HAP-1 (cell line): ENCODE measurements around the gene LMBR1.

Source experiments
- DNase-seq, 2 experiments: peaks; one replicate each; pipeline ENCODE4 v3.0.0-alpha.2; 2016 to 2020; ENCODE audit warnings: low spot score in 2 of 2
- H3K27me3 ChIP-seq: fragments of 250-450 bp; sonication (Bioruptor Pico); 2 replicates; pipeline ENCODE4 v1.5.1; 2020; ENCODE audit warnings: low read depth, mild to moderate bottlenecking, moderate library complexity
- H3K36me3 ChIP-seq: fragments of 250-450 bp; sonication (Bioruptor Pico); replicated peaks from 2 replicates; pipeline ENCODE4 v1.5.1; 2020; ENCODE audit warnings: mild to moderate bottlenecking
- H3K4me1 ChIP-seq: fragments of 250-450 bp; sonication (Bioruptor Pico); 2 replicates; pipeline ENCODE4 v1.5.1; 2020; ENCODE audit warnings: mild to moderate bottlenecking
- H3K4me3 ChIP-seq: fragments of 250-450 bp; sonication (Bioruptor Pico); 2 replicates; pipeline ENCODE4 v1.5.1; 2020; ENCODE audit warnings: mild to moderate bottlenecking, moderate library complexity
- H3K9me3 ChIP-seq: fragments of 250-450 bp; sonication (Bioruptor Pico); 2 replicates; pipeline ENCODE4 v1.5.1; 2020; ENCODE audit warnings: mild to moderate bottlenecking, moderate library complexity
- in situ Hi-C: fragments of 300-500 bp; cut with MboI; formaldehyde crosslinking; loops from 3 replicates; pipeline ENCODE4 v1.14.3; 2020; ENCODE audit warnings: low sequenced_read_pairs, inconsistent platforms, mixed read lengths

Gene LMBR1

GRCh38 chr7:156764766-156765165, 128.2 kb downstream of the LMBR1 start:
- no peak for DNase-seq
- H3K27me3 ChIP-seq = no peaks in the 10 kb centered on the region
- H3K36me3 ChIP-seq = 0 out of 2 replicates have a peak, but pooled peaks cover 3% of the 10 kb centered on the region
- no peak overlapping the region for H3K4me3 ChIP-seq
- H3K4me1 ChIP-seq = no peaks in the 10 kb centered on the region
- H3K9me3 ChIP-seq = no peaks in the 10 kb centered on the region
- in situ Hi-C loops = no loop called here

DNA sequence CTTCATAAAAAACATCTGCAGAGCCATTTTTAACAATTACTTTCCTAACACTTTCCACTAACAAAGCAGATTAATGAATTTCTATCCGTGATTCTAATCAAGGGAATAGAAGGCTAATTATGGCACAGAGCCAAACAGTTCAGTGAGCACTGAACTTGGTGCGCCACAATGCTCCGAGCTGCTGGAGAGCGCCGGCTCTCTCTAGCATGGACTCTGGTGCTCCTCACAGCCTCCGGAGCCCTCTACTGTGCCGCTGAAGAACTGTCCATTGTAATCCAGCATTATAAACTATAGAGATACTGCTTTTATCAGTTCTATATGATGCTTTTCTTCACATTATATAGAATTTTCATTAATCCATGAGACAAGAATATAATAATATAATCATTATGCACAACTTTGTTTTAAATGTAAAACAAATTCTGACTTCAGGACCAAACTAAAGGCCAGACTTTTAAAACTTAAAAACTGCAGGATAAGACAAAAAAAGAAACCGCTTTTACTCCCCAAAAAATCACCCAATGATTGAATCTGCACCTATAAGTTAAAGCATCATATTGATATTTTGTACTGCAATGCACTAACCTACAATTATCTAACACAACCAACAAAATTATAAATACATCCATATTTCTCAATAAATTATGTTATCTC, 128.8 kb downstream of the LMBR1 start:
- Histone ChIP-seq H3K36me3 (0 out of 2 replicates have a peak, but pooled peaks cover 3% of the 10 kb centered on the region), H3K4me1 (no peaks in the 10 kb centered on the region), H3K4me3 (no peak overlapping the region), H3K27me3 (no peaks in the 10 kb centered on the region), H3K9me3 (no peaks in the 10 kb centered on the region)
- peak; percentile 77 to 78 for DNase-seq
- in situ Hi-C loops = no loop called here

GRCh38 chr7:156759579-156760202, 133.3 kb downstream of the LMBR1 start:
- Histone ChIP-seq H3K9me3 (no peaks in the 10 kb centered on the region), H3K27me3 (no peaks in the 10 kb centered on the region), H3K4me3 (no peak overlapping the region), H3K4me1 (no peaks in the 10 kb centered on the region; the same call in 1 of the 2 replicates), H3K36me3 (peaks cover 3% of the 10 kb centered on the region; the same call in 1 of the 2 replicates)
- in situ Hi-C loops = no loop called here
- DNase-seq = no peak

DNA sequence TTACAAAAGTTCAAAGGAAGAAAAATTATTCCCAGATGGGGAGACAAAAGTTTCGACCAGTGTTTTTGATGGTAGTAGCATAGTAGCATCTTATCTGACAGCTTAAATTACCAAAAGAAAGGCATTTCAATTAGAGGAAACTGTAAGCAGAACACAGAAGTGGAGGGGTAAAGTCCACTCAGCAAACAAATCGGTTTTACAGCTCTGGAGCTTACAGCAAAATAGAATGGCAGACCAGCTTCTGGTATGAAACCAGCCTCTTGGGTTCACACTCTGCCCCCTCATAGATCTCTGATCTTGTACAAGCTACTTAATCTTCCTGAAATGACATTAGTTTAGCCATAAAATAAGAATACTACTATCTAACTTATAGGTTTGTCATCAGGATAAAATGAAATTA, 133.8 kb downstream of the LMBR1 start:
- Histone ChIP-seq H3K36me3 (peaks cover 3% of the 10 kb centered on the region; the same call in 1 of the 2 replicates), H3K4me3 (no peak overlapping the region), H3K27me3 (no peaks in the 10 kb centered on the region), H3K4me1 (no peaks in the 10 kb centered on the region; the same call in 1 of the 2 replicates), H3K9me3 (no peaks in the 10 kb centered on the region)
- in situ Hi-C loops = no loop called here
- DNase-seq = no peak

GRCh38 chr7:156754201-156754600, 138.8 kb downstream of the LMBR1 start:
- H3K27me3 ChIP-seq = no peaks in the 10 kb centered on the region
- H3K4me1 ChIP-seq = no peaks in the 10 kb centered on the region; the same call in 1 of the 2 replicates
- in situ Hi-C loops = no loop called here
- no peaks in the 10 kb centered on the region; the same call in 1 of the 2 replicates for H3K36me3 ChIP-seq
- no peaks in the 10 kb centered on the region for H3K9me3 ChIP-seq
- no peak overlapping the region for H3K4me3 ChIP-seq
- DNase-seq = no peak

DNA sequence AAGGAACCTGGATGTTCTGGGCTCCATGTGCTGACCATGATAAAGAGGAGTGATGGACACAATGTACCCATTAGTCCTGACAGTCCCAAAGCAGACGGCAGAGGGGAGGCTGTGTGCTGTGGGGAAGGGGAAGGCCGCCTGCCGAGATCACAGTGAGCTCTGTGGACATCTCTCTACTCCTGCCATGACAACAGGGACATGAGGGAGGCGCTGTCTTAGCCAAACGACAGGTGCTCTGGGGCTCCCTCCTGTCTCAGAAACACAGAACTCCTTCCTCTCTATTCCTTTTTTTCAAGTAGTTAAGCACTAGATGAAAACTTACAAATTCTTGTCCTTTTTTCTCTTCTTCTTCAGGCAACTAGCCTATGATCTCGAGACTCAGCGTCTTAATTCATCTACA, 139.4 kb downstream of the LMBR1 start:
- DNase-seq = no peak
- H3K36me3 ChIP-seq = no peaks in the 10 kb centered on the region; the same call in 1 of the 2 replicates
- no peaks in the 10 kb centered on the region for H3K9me3 ChIP-seq
- H3K4me3 ChIP-seq = no peak overlapping the region
- in situ Hi-C loops = no loop called here
- no peaks in the 10 kb centered on the region; the same call in 1 of the 2 replicates for H3K4me1 ChIP-seq
- no peaks in the 10 kb centered on the region for H3K27me3 ChIP-seq

DNA sequence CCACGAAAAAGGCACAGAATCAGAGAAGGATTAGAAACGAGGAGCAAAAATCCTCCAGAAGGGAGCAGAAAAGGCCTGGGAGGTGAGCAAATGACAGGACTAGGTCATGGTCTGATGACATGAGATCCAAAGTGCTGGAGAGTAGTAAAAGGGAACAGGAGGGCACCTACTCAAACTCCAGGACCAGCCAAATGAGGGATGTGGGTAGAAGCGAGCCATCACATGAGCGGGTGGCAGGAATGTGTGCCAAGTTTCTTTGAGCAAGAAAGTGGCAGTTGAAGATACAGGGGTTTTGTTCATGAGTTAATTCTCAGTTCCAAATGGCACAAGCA, 139.8 kb downstream of the LMBR1 start:
- H3K4me3 ChIP-seq = no peak overlapping the region
- no peaks in the 10 kb centered on the region for H3K36me3 ChIP-seq
- DNase-seq = no peak
- no peaks in the 10 kb centered on the region for H3K9me3 ChIP-seq
- no peaks in the 10 kb centered on the region for H3K27me3 ChIP-seq
- H3K4me1 ChIP-seq = no peaks in the 10 kb centered on the region; the same call in 1 of the 2 replicates
- in situ Hi-C loops = no loop called here

DNA sequence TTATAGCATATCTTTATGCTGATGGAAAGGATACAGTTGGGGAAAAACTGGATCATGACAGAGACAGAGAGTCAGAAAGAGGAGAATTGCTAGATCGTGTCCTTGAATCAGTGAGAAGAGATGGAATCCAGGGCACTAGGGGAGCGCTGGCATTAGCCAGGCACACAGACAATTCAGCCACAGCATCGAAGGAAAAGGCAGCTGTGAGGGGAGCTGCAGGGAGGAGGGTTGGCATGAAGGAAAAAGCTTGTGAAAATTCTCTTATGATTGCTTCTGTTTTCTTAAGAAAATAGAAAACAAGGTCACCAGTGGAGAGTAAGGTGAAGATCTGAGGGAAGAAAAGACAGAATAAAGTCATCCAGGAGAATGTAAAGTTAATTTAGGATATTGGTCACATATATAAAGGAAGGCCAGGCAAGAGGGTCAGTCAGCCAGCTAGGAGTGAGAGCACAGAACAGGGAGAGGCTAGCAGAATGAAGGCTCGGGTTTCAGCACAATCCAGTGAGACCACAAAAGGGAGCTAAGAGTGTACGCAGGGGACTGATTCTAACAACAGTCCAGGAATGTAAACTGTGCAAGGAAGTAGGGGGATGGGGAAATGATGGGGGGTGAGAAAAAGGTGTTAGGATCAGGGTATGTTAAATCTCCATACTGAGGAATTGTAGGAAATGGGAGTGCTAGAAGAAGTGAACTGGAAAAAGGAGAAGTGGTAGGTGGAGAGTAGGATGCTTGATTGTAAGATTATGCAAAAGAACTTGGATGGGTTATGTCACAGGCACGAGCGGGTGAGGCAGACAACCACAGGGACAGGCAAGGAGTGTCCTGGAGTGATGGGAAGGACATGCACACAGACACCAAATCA, 140.4 kb downstream of the LMBR1 start:
- Histone ChIP-seq H3K4me3 (no peak overlapping the region), H3K9me3 (no peaks in the 10 kb centered on the region), H3K27me3 (no peaks in the 10 kb centered on the region), H3K36me3 (no peaks in the 10 kb centered on the region), H3K4me1 (no peaks in the 10 kb centered on the region)
- in situ Hi-C loops = no loop called here
- no peak for DNase-seq

DNA sequence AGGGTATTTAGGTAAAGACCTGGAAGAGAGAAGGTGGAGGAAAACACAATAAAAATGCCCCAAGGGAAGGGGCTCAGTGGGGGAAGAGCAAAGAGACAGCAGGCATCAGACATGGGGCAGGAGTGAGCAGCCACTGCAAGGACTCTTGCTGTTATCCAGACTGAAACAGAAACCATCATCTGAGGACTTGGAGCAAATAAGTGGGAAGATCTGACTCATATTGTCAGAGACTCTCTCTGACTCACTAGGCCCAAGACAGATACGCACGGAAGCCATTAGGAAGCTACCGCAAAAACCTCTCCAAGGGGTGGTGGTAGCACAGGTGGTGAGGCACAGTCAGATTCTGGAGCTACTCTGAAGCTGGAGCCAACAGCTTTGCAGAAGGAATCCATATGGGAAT, 141.7 kb downstream of the LMBR1 start:
- no peaks in the 10 kb centered on the region for H3K9me3 ChIP-seq
- no peaks in the 10 kb centered on the region for H3K27me3 ChIP-seq
- no peaks in the 10 kb centered on the region for H3K4me1 ChIP-seq
- DNase-seq = no peak
- H3K4me3 ChIP-seq = no peak overlapping the region
- H3K36me3 ChIP-seq = no peaks in the 10 kb centered on the region
- in situ Hi-C loops = no loop called here

DNA sequence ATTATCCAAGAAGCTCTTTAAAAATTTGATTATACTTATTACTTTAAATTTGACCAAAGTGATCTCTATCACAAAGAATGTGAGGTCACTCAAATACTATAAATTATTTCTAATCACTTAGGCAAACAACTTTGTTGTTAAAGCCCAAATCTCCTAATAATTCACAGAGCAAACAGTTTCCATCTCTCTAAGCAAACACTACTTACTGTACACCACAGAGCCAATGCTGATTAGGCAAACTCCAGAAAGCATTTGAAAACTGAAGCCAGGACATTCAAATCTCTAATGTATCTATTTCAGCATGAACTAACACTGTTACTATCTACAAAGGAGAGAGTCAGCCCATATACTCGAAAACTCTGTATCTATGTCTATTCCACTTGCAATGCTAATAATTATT, 145.3 kb downstream of the LMBR1 start:
- no peak for DNase-seq
- Histone ChIP-seq H3K9me3 (no peaks in the 10 kb centered on the region), H3K27me3 (no peaks in the 10 kb centered on the region), H3K4me1 (no peaks in the 10 kb centered on the region), H3K36me3 (no peaks in the 10 kb centered on the region), H3K4me3 (no peak overlapping the region)
- in situ Hi-C loops = no loop called here

GRCh38 chr7:156746891-156747290, 146.1 kb downstream of the LMBR1 start:
- Histone ChIP-seq H3K4me1 (no peaks in the 10 kb centered on the region), H3K27me3 (no peaks in the 10 kb centered on the region), H3K9me3 (no peaks in the 10 kb centered on the region), H3K36me3 (no peaks in the 10 kb centered on the region), H3K4me3 (no peak overlapping the region)
- in situ Hi-C loops = no loop called here
- no peak for DNase-seq

DNA sequence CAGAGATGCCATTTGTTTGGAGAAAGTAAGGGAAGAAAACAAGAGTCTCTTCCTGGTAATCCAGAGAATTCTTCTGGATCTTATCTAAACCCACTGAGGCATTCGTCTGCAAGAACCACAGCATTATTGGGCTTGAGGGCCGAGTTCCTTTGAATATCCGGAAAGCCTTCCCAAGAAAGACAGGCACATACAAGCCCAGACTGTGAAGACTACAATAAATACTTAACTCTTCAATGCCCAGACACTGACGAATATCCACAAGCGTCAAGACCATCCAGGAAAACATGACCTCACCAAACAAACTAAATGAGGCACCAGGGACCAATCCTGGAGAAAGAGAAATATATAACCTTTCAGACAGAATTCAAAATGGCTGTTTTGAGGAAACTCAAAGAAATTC, 153.4 kb downstream of the LMBR1 start:
- in situ Hi-C loops = no loop called here

DNA sequence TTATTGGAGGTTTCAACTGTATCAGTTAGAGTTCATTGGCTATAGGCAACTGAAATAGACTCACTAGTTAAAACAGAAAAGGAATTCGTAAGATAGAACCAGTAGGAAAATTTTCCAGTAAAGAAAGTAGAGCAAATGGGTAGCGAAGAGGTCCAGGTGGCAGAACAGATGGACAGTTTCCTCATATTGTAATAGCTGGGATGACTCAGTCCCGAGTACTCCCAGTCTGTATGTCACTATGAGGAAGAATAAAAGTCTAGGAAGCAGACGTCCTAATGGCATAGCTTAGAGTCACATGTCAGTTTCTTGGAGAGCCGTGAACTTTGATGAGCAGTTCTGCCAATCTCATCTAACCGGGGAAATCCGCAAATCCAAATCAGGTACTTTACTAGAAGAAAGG, 157.1 kb downstream of the LMBR1 start:
- Histone ChIP-seq H3K4me1 (no peaks in the 10 kb centered on the region), H3K4me3 (no peak overlapping the region), H3K36me3 (peaks cover 3% of the 10 kb centered on the region; the same call in 1 of the 2 replicates), H3K9me3 (0 out of 2 replicates have a peak, but pooled peaks cover 4% of the 10 kb centered on the region), H3K27me3 (no peaks in the 10 kb centered on the region)
- in situ Hi-C loops = no loop called here
- DNase-seq = no peak

More for the DNA sequence above, 153.4 kb downstream of the LMBR1 start:
- no peak for DNase-seq
- no peaks in the 10 kb centered on the region for H3K4me1 ChIP-seq
- no peaks in the 10 kb centered on the region for H3K27me3 ChIP-seq
- H3K4me3 ChIP-seq = no peak overlapping the region
- H3K36me3 ChIP-seq = no peaks in the 10 kb centered on the region
- H3K9me3 ChIP-seq = no peaks in the 10 kb centered on the region

GRCh38 chr7:156733638-156734037, 159.3 kb downstream of the LMBR1 start:
- DNase-seq = no peak
- in situ Hi-C loops = no loop called here
- H3K36me3 ChIP-seq = peaks cover 3% of the 10 kb centered on the region; the same call in 1 of the 2 replicates
- 0 out of 2 replicates have a peak, but pooled peaks cover 4% of the 10 kb centered on the region for H3K9me3 ChIP-seq
- no peak overlapping the region for H3K4me3 ChIP-seq
- H3K4me1 ChIP-seq = no peaks in the 10 kb centered on the region
- H3K27me3 ChIP-seq = no peaks in the 10 kb centered on the region
